ENCODE measurements around the gene PCCA.
"Not testable (repeated sequence)": the region's sequence is repeated elsewhere in the genome, so short reads cannot be mapped to it uniquely, and the experiment has no call there.

Gene PCCA

DNA sequence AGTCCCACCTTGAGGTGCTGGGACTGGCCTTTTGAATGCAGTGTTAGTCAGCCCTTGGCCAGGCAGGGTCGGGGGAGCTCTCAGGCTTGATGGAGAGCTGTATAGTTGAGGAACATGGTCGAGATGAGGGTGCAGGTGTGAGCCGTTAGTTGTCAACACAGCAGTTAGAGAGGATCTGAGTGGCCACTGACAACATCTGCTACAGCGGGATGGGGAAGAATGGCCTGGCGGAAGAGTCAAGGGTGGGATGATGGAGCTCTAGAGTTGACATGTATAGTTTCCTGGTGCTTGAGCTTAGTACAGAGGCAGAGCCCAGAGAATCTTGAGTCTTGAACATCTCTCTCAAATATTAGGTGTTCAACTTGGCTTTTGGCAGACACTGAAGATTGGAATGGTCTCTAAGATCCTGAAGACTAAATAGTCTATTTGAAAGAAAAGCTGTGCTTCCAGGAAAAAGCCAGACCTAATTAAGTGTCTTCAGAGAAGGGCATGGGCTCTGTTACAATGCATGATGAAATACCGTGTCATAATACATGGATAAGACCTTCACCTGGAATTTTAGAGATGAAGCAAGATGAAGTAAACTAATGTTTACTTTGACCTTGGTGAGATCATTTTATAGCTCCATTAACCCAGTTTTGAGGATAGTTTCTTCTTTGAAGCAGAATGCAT is 9.7 kb downstream of the PCCA start:
- H3K4me2 ChIP-seq (ENCODE audit: low read length), result no peak overlapping the region
- no peak overlapping the region for H4K8ac ChIP-seq (ENCODE audit: low read depth, low read length)
- H2BK120ac ChIP-seq (ENCODE audit: low read depth, low read length), result no peak overlapping the region
- H3K27ac ChIP-seq (ENCODE audit: low read depth, low read length), result no peak overlapping the region
- H2BK5ac ChIP-seq (ENCODE audit: low read length), result no peak overlapping the region
- no peak overlapping the region for H2BK15ac ChIP-seq (replicated peaks; ENCODE audit: low read depth)
- no peak overlapping the region for H3K4me3 ChIP-seq (ENCODE audit: low read length)
- no peak overlapping the region for H3K23ac ChIP-seq (ENCODE audit: low read length)
- no peaks in the 10 kb centered on the region for H3K36me3 ChIP-seq (ENCODE audit: control insufficient read depth, insufficient read depth, low read length)
- H4K5ac ChIP-seq (ENCODE audit: low read length), result no peak overlapping the region
- peaks cover 13% of the 10 kb centered on the region for H3K79me1 ChIP-seq (ENCODE audit: low read length)
- H2AK5ac ChIP-seq (ENCODE audit: low read length), result no peak overlapping the region
- H3K79me2 ChIP-seq (ENCODE audit: control insufficient read depth, insufficient read depth, low read length), result peaks cover 38% of the 10 kb centered on the region
- H3K4ac ChIP-seq (ENCODE audit: low read depth, low read length), result no peak overlapping the region
- no peak overlapping the region for H3K9ac ChIP-seq (ENCODE audit: low read length)
- WGBS (ENCODE audit: extremely low coverage, insufficient coverage, low lambda C conversion rate), result no CpG with 5 or more reads among the region's 6 CpGs
- DNase-seq, result peak; percentile 21
- H3K56ac ChIP-seq (ENCODE audit: low read length), result no peak overlapping the region
- H3K18ac ChIP-seq (ENCODE audit: low read length), result no peak overlapping the region
- H3K4me1 ChIP-seq (ENCODE audit: control insufficient read depth, low read depth, low read length), result no peaks in the 10 kb centered on the region
- H3K27me3 ChIP-seq (ENCODE audit: insufficient read depth, low read length, poor library complexity), result no peaks in the 10 kb centered on the region

DNA sequence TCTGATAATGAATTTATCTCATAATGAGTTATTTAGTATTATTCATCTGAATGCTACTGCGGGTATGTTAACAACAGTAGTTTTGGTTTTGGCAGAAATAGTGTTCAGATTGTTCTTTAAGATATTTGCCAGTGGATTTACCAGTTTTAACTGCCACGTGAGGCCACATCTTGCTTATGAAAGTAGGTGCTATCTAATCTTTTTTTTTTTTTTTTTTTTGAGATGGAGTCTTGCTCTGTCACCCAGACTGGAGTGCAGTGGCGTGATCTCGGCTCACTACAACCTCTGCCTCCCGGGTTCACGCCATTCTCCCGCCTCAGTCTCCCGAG is 10.2 kb downstream of the PCCA start:
- H3K18ac ChIP-seq (ENCODE audit: low read length); H3K23ac ChIP-seq (ENCODE audit: low read length); H3K27ac ChIP-seq (ENCODE audit: low read depth, low read length); H2BK15ac ChIP-seq (replicated peaks; ENCODE audit: low read depth); H3K4me1 ChIP-seq (ENCODE audit: control insufficient read depth, low read depth, low read length); H2AK5ac ChIP-seq (ENCODE audit: low read length); H3K4me3 ChIP-seq (ENCODE audit: low read length); H3K4ac ChIP-seq (ENCODE audit: low read depth, low read length); H3K56ac ChIP-seq (ENCODE audit: low read length); DNase-seq; H3K27me3 ChIP-seq (ENCODE audit: insufficient read depth, low read length, poor library complexity); H3K9ac ChIP-seq (ENCODE audit: low read length); H2BK5ac ChIP-seq (ENCODE audit: low read length); H4K5ac ChIP-seq (ENCODE audit: low read length); H4K8ac ChIP-seq (ENCODE audit: low read depth, low read length); H3K36me3 ChIP-seq (ENCODE audit: control insufficient read depth, insufficient read depth, low read length); H2BK120ac ChIP-seq (ENCODE audit: low read depth, low read length); H3K4me2 ChIP-seq (ENCODE audit: low read length): not testable (repeated sequence)
- Histone ChIP-seq H3K79me1 (ENCODE audit: low read length) (peaks cover 13% of the 10 kb centered on the region), H3K79me2 (ENCODE audit: control insufficient read depth, insufficient read depth, low read length) (peaks cover 36% of the 10 kb centered on the region)
- no CpG with 5 or more reads among the region's 8 CpGs for WGBS (ENCODE audit: extremely low coverage, insufficient coverage, low lambda C conversion rate)

DNA sequence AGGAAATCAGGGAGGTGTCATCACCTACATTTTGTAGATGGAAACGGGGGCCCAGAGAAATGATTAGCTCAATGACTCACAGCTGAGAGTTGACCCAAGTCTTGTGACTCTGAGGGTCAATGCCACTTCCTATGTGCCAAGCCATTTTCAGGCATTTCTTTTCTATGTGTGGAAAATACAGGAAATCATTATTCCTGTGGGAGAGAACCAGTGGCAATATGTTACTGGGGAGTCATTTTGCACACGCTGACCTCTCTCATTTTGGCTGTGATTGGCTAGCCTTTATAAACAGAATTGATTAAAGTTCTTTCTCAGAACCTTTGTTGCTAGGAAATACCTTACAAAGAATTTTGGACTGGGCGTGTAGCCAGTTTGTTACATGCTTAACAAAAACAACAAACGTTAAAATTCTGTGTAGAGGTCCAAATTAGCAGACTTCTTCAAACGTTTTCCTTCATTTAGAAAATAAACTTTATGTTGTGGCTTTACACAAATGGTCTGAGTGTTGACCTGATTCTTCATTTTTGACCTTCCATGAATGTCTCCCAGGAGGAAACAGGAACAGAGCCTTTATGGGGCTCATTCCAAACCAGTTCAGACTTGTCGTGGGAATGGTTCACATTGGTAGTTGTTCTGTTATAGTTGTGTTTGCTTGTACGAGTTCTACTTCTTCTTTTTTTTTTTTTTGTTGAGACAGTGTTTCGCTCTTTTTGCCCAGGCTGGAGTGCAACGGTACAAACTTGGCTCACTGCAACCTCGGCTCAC is 11.4 kb downstream of the PCCA start:
- Histone ChIP-seq H4K8ac (ENCODE audit: low read depth, low read length) (no peak overlapping the region), H3K27me3 (ENCODE audit: insufficient read depth, low read length, poor library complexity) (no peaks in the 10 kb centered on the region), H3K23ac (ENCODE audit: low read length) (no peak overlapping the region), H2AK5ac (ENCODE audit: low read length) (no peak overlapping the region), H3K79me1 (ENCODE audit: low read length) (peaks cover 11% of the 10 kb centered on the region), H2BK120ac (ENCODE audit: low read depth, low read length) (no peak overlapping the region), H3K4me2 (ENCODE audit: low read length) (no peak overlapping the region), H3K9ac (ENCODE audit: low read length) (no peak overlapping the region), H3K56ac (ENCODE audit: low read length) (no peak overlapping the region), H4K5ac (ENCODE audit: low read length) (no peak overlapping the region), H3K36me3 (ENCODE audit: control insufficient read depth, insufficient read depth, low read length) (no peaks in the 10 kb centered on the region), H3K4ac (ENCODE audit: low read depth, low read length) (no peak overlapping the region), H3K18ac (ENCODE audit: low read length) (no peak overlapping the region), H2BK15ac (replicated peaks; ENCODE audit: low read depth) (no peak overlapping the region), H3K4me3 (ENCODE audit: low read length) (no peak overlapping the region), H2BK5ac (ENCODE audit: low read length) (no peak overlapping the region), H3K79me2 (ENCODE audit: control insufficient read depth, insufficient read depth, low read length) (peaks cover 30% of the 10 kb centered on the region), H3K27ac (ENCODE audit: low read depth, low read length) (no peak overlapping the region), H3K4me1 (ENCODE audit: control insufficient read depth, low read depth, low read length) (no peaks in the 10 kb centered on the region)
- no CpG with 5 or more reads among the region's 10 CpGs for WGBS (ENCODE audit: extremely low coverage, insufficient coverage, low lambda C conversion rate)
- no peak for DNase-seq

DNA sequence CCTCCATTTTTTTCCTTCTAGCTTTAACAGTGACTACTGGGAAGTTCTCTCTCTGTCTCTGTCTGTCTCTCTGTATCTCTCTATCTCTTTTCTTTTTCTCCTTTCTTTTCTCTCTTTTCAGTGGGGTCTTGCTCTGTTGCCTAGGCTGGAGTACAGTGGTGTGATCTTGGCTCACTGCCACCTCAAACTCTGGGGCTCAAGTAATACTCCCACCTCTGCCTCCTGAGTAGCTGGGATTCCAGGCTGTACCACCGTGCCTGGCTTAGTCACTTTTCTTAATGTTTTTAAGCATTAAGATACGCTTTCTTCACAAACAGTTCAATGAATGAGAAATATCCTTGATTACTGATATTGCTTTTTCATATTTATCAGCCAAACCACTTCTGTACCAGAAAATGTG is 13.1 kb downstream of the PCCA start:
- H4K8ac ChIP-seq (ENCODE audit: low read depth, low read length), result no peak overlapping the region
- H2AK5ac ChIP-seq (ENCODE audit: low read length), result no peak overlapping the region
- no peak overlapping the region for H3K4ac ChIP-seq (ENCODE audit: low read depth, low read length)
- H3K36me3 ChIP-seq (ENCODE audit: control insufficient read depth, insufficient read depth, low read length), result no peaks in the 10 kb centered on the region
- H3K79me2 ChIP-seq (ENCODE audit: control insufficient read depth, insufficient read depth, low read length), result peaks cover 17% of the 10 kb centered on the region
- H2BK15ac ChIP-seq (replicated peaks; ENCODE audit: low read depth), result no peak overlapping the region
- no peak for DNase-seq
- H3K18ac ChIP-seq (ENCODE audit: low read length), result no peak overlapping the region
- H3K27me3 ChIP-seq (ENCODE audit: insufficient read depth, low read length, poor library complexity), result no peaks in the 10 kb centered on the region
- no peak overlapping the region for H2BK5ac ChIP-seq (ENCODE audit: low read length)
- H3K56ac ChIP-seq (ENCODE audit: low read length), result no peak overlapping the region
- H3K27ac ChIP-seq (ENCODE audit: low read depth, low read length), result no peak overlapping the region
- H3K4me3 ChIP-seq (ENCODE audit: low read length), result no peak overlapping the region
- no peak overlapping the region for H3K4me2 ChIP-seq (ENCODE audit: low read length)
- no peak overlapping the region for H3K23ac ChIP-seq (ENCODE audit: low read length)
- WGBS (ENCODE audit: extremely low coverage, insufficient coverage, low lambda C conversion rate), result no CpG with 5 or more reads among the region's 2 CpGs
- H3K79me1 ChIP-seq (ENCODE audit: low read length), result peaks cover 7% of the 10 kb centered on the region
- no peak overlapping the region for H2BK120ac ChIP-seq (ENCODE audit: low read depth, low read length)
- no peak overlapping the region for H4K5ac ChIP-seq (ENCODE audit: low read length)
- H3K9ac ChIP-seq (ENCODE audit: low read length), result no peak overlapping the region
- H3K4me1 ChIP-seq (ENCODE audit: control insufficient read depth, low read depth, low read length), result no peaks in the 10 kb centered on the region

DNA sequence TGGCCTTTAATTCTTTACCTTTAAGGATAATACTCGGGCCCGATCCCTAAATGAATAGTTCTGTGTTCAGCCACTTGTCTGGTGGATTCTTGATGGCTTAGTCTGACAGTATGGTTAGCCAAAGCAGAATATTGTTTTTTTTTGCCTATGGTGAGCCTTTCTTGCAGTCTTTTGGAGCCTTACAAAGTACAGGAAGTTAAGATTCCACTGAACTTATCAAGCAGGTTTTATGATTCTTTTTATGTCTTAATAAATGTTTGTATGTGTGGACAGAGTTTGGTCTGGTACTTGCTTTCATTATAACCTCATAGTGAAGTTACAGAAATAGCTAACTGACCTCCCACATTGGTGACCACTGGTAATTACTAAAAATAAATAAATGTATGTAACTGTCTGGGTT is 17.1 kb downstream of the PCCA start:
- Histone ChIP-seq H3K9ac (ENCODE audit: low read length) (no peak overlapping the region), H4K5ac (ENCODE audit: low read length) (no peak overlapping the region), H3K4me1 (ENCODE audit: control insufficient read depth, low read depth, low read length) (no peaks in the 10 kb centered on the region), H2BK15ac (replicated peaks; ENCODE audit: low read depth) (no peak overlapping the region), H3K4me2 (ENCODE audit: low read length) (no peak overlapping the region), H3K27me3 (ENCODE audit: insufficient read depth, low read length, poor library complexity) (no peaks in the 10 kb centered on the region), H4K8ac (ENCODE audit: low read depth, low read length) (no peak overlapping the region), H3K79me2 (ENCODE audit: control insufficient read depth, insufficient read depth, low read length) (peaks cover 8% of the 10 kb centered on the region), H3K4me3 (ENCODE audit: low read length) (no peak overlapping the region), H2BK120ac (ENCODE audit: low read depth, low read length) (no peak overlapping the region), H3K56ac (ENCODE audit: low read length) (no peak overlapping the region), H3K79me1 (ENCODE audit: low read length) (peaks cover 7% of the 10 kb centered on the region), H3K4ac (ENCODE audit: low read depth, low read length) (no peak overlapping the region), H2BK5ac (ENCODE audit: low read length) (no peak overlapping the region), H2AK5ac (ENCODE audit: low read length) (no peak overlapping the region), H3K27ac (ENCODE audit: low read depth, low read length) (no peak overlapping the region), H3K23ac (ENCODE audit: low read length) (no peak overlapping the region), H3K18ac (ENCODE audit: low read length) (no peak overlapping the region), H3K36me3 (ENCODE audit: control insufficient read depth, insufficient read depth, low read length) (no peaks in the 10 kb centered on the region)
- WGBS (ENCODE audit: extremely low coverage, insufficient coverage, low lambda C conversion rate), result no CpG with 5 or more reads among the region's 2 CpGs
- DNase-seq, result no peak

Measured in mesendoderm (in vitro differentiated cells).